HepG2 (cell line): Measurements from ENCODE around the gene OPRL1. TPM values are rescaled to one million over a fixed set of nuclear protein-coding genes. Genes with fewer than 3 reads are reported as not detected.
A peak's percentile ranks its signal among the peaks of the same experiment; 100 is the strongest.

Experiments
- CAMTA2 ChIP-seq: sonication (generic); formaldehyde crosslinking; IDR thresholded peaks from 2 replicates; pipeline ENCODE4 v1.4.0; 2020; ENCODE audit warnings: mild to moderate bottlenecking, missing genetic modification reagents, borderline replicate concordance
- ETV6 ChIP-seq: sonication (generic); formaldehyde crosslinking; conservative IDR thresholded peaks from 2 replicates; pipeline ENCODE4 v1.4.0; 2020; ENCODE audit warnings: missing genetic modification reagents
- LCORL ChIP-seq, 2 experiments: fragments of 450-650 bp in 1 of 2; sonication (generic) in 1 of 2; formaldehyde crosslinking in 1 of 2; IDR thresholded peaks; 2 replicates each; pipeline versions ENCODE4 v1.5.0 to v1.6.1; 2017 to 2020; ENCODE audit warnings: antibody characterized with exemption in 1 of 2, missing genetic modification reagents in 1 of 2
- PHF8 ChIP-seq: sonication (generic); formaldehyde crosslinking; IDR thresholded peaks from 2 replicates; pipeline ENCODE4 v1.5.0; 2020; ENCODE audit warnings: missing genetic modification reagents
- RNF2 ChIP-seq: fragments of 450-650 bp; conservative IDR thresholded peaks from 2 replicates; pipeline ENCODE4 v1.6.1; 2016; ENCODE audit warnings: low read depth
- THYN1 ChIP-seq: sonication (generic); formaldehyde crosslinking; IDR thresholded peaks from 2 replicates; pipeline ENCODE4 v1.8.1; 2023; ENCODE audit warnings: low read depth, mild to moderate bottlenecking, moderate library complexity, missing genetic modification reagents, borderline replicate concordance
- ZNF382 ChIP-seq: sonication (generic); formaldehyde crosslinking; IDR thresholded peaks from 2 replicates; pipeline ENCODE4 v1.5.0; 2020; ENCODE audit warnings: missing genetic modification reagents, mild to moderate bottlenecking, borderline replicate concordance
- ZNF496 ChIP-seq: sonication (generic); formaldehyde crosslinking; IDR thresholded peaks from 2 replicates; pipeline ENCODE4 v1.8.1; 2023; ENCODE audit warnings: mild to moderate bottlenecking, moderate library complexity, missing genetic modification reagents; ENCODE audit not compliant: insufficient replicate concordance
- ZNF609 ChIP-seq: sonication (generic); formaldehyde crosslinking; IDR thresholded peaks from 2 replicates; pipeline ENCODE4 v1.4.0; 2020; ENCODE audit warnings: mild to moderate bottlenecking, missing genetic modification reagents, borderline replicate concordance
- ZNF749 ChIP-seq: sonication (generic); formaldehyde crosslinking; IDR thresholded peaks from 2 replicates; pipeline ENCODE4 v1.8.0; 2022; ENCODE audit warnings: mild to moderate bottlenecking, missing genetic modification reagents, moderate library complexity, borderline replicate concordance
- ZNF75D ChIP-seq: sonication (generic); formaldehyde crosslinking; IDR thresholded peaks from 2 replicates; pipeline ENCODE4 v1.8.1; 2023; ENCODE audit warnings: missing genetic modification reagents, mild to moderate bottlenecking, borderline replicate concordance
- ZXDC ChIP-seq: sonication (generic); formaldehyde crosslinking; IDR thresholded peaks from 2 replicates; pipeline ENCODE4 v1.5.0; 2020; ENCODE audit warnings: mild to moderate bottlenecking, missing genetic modification reagents
- polyA plus RNA-seq, 8 experiments: library from polyadenylated mRNA; depleted of rRNA in 3 of 8; stranded (reverse) in 7 of 8; unstranded in 1 of 8; fragments of >200 nt; fragmentation: Illumina TruSeq in 4 of 8; extraction: Trizol in 4 of 8; gene quantifications; 2 replicates each; pipeline versions ENCODE4 v1.2.1 to v1.2.3, GENCODE V29; 2011 to 2016; ENCODE audit warnings: low read depth in 4 of 8, missing spikeins in 1 of 8, mixed read lengths in 1 of 8; ENCODE audit not compliant: insufficient read depth in 1 of 8
- total RNA-seq, 5 experiments: library from RNA; depleted of rRNA; stranded (reverse); fragments of >200 nt; fragmentation: Illumina TruSeq; extraction: Trizol; gene quantifications; 2 replicates each; pipeline ENCODE4 v1.2.3, GENCODE V29; 2016; ENCODE audit warnings: low read depth in 1 of 5
- TF ChIP-seq, protein P1 (sequence below): sonication (generic); formaldehyde crosslinking; IDR thresholded peaks from 2 replicates; pipeline ENCODE4 v1.4.0; 2020; ENCODE audit warnings: missing genetic modification reagents, borderline replicate concordance
- TF ChIP-seq, protein P2 (sequence below): sonication (generic); formaldehyde crosslinking; IDR thresholded peaks from 2 replicates; pipeline ENCODE4 v1.4.0; 2020; ENCODE audit warnings: mild to moderate bottlenecking, missing genetic modification reagents
- TF ChIP-seq, protein P3 (sequence below): sonication (generic); formaldehyde crosslinking; IDR thresholded peaks from 2 replicates; pipeline ENCODE4 v1.8.0; 2022; ENCODE audit warnings: mild to moderate bottlenecking, missing genetic modification reagents, moderate library complexity

OPRL1 gene
- total and polyA plus RNA-seq, 2 of the 13 experiments (the other 11 are each of a cell fraction or from before 2014, with no cell fraction given), result 0.35 to 0.71 TPM

DNA sequence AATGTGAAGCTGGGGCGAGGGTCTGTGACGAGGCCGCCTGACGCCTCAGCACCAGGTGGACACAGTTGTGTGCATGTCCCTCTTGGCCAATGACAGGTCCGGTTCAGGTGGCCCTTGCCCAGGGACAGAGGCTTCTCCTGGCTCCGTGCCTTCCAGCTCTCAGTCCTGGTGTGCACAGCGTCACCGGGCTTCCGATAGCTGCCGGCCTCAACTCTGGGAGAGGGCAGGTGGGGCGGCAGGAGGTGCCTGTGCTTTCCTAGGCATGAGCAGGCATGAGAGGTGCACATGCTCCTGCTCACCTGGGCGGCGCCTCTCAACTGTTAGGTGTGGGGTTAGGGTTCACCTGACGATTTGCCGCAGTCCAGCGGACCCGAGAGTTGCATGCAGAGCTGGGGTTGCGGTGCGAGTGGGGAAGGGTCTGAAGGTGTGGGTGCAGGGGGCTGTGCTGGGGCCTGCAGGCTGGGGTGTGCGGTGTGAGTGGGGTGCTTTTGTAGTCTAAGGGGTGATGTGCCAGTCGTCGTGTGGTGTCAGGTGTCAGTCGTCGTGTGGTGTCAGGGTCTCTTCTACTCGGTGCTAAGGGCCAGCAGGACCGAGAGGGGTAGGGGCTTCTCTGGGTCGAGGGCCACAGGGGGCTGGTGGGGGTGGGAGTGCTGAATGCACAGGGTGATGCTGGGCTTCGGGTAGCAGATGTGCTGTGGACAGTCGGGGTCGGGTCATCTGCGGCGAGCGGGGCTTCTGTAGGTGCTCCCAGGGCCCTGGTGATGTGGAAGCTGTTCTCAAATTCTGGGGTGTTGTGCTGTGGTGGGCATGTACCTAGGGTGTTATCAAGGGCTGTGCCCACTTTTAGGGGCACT is 26.7 kb upstream of the OPRL1 start (continued):
- TF ChIP-seq, protein P1, sequence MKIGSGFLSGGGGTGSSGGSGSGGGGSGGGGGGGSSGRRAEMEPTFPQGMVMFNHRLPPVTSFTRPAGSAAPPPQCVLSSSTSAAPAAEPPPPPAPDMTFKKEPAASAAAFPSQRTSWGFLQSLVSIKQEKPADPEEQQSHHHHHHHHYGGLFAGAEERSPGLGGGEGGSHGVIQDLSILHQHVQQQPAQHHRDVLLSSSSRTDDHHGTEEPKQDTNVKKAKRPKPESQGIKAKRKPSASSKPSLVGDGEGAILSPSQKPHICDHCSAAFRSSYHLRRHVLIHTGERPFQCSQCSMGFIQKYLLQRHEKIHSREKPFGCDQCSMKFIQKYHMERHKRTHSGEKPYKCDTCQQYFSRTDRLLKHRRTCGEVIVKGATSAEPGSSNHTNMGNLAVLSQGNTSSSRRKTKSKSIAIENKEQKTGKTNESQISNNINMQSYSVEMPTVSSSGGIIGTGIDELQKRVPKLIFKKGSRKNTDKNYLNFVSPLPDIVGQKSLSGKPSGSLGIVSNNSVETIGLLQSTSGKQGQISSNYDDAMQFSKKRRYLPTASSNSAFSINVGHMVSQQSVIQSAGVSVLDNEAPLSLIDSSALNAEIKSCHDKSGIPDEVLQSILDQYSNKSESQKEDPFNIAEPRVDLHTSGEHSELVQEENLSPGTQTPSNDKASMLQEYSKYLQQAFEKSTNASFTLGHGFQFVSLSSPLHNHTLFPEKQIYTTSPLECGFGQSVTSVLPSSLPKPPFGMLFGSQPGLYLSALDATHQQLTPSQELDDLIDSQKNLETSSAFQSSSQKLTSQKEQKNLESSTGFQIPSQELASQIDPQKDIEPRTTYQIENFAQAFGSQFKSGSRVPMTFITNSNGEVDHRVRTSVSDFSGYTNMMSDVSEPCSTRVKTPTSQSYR (CRISPR knock-in tag), result peak; percentile 45; the same call in 1 of the 2 replicates
- TF ChIP-seq, protein P2, sequence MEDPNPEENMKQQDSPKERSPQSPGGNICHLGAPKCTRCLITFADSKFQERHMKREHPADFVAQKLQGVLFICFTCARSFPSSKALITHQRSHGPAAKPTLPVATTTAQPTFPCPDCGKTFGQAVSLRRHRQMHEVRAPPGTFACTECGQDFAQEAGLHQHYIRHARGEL (CRISPR knock-in tag), result no peak
- TF ChIP-seq, protein P3, sequence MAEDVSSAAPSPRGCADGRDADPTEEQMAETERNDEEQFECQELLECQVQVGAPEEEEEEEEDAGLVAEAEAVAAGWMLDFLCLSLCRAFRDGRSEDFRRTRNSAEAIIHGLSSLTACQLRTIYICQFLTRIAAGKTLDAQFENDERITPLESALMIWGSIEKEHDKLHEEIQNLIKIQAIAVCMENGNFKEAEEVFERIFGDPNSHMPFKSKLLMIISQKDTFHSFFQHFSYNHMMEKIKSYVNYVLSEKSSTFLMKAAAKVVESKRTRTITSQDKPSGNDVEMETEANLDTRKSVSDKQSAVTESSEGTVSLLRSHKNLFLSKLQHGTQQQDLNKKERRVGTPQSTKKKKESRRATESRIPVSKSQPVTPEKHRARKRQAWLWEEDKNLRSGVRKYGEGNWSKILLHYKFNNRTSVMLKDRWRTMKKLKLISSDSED, result peak; percentile 90; the same call in 1 of the 2 replicates
- TF ChIP-seq RNF2 (peak; percentile 90), ZNF609 (CRISPR knock-in tag) (peak; percentile 38; the same call in 1 of the 2 replicates), ZNF75D (CRISPR knock-in tag) (no peak), ZNF749 (CRISPR knock-in tag) (no peak), THYN1 (no peak), ZNF382 (no peak), LCORL (IDR thresholded peaks at IDR 0.05) (no peak), LCORL (CRISPR knock-in tag; IDR thresholded peaks at IDR 0.05) (peak; percentile 13; the same call in 1 of the 2 replicates), PHF8 (CRISPR knock-in tag) (no peak), ZXDC (peak; percentile 34; the same call in 1 of the 2 replicates), ZNF496 (CRISPR knock-in tag) (no peak), CAMTA2 (CRISPR knock-in tag) (no peak), ETV6 (CRISPR knock-in tag) (no peak)
